ENCODE data around the gene KCTD7. TPM values are rescaled to one million over a fixed set of nuclear protein-coding genes. Genes with fewer than 3 reads are reported as not detected.
"Not testable (repeated sequence)": the region's sequence is repeated elsewhere in the genome, so short reads cannot be mapped to it uniquely, and the experiment has no call there.

KCTD7 gene
- polyA plus RNA-seq, 1 donor from 2014 or later: 79.4 TPM

DNA sequence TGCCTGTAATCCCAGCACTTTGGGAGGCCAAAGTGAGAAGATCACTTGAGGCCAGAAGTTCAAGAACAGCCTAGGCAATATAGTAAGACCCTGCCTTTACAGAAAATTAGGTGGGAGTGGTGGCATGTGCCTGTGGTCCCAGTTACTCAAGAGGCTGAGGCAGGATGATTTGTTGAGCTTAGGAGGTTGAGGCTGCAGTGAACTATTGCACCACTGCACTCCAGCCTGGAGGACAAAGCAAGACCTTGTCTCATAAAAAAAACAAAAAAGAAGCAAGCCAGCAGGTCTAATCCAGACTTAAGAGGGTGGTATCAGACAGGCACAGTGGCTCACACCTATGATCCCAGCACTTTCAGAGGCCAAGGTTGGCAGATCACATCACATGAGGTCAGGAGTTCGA is 24.5 kb upstream of the KCTD7 start:
- Histone ChIP-seq H4K20me1 (ENCODE audit: insufficient read depth) (no peaks in the 10 kb centered on the region), H3K79me2 (replicated peaks; ENCODE audit: insufficient read depth, low read length) (no peaks in the 10 kb centered on the region), H3K36me3 (ENCODE audit: insufficient read depth, low read length) (no peaks in the 10 kb centered on the region), H3K4me2 (ENCODE audit: low read length) (no peak overlapping the region), H3K9me2 (ENCODE audit: insufficient read depth, low read length) (no peaks in the 10 kb centered on the region), H3K4me3 (ENCODE audit: low read length) (no peak overlapping the region), H2AFZ (ENCODE audit: low read depth, low read length) (no peak overlapping the region), H3K27me3 (ENCODE audit: insufficient read depth, low read depth, low read length) (no peaks in the 10 kb centered on the region), H3K9me3 (ENCODE audit: low read length) (no peaks in the 10 kb centered on the region), H3K27ac (ENCODE audit: low read length) (no peak overlapping the region), H3K9ac (ENCODE audit: low read length) (no peak overlapping the region), H3F3A (ENCODE audit: insufficient read depth, low read length, poor library complexity, severe bottlenecking) (no peaks in the 10 kb centered on the region)
- no peak for TF ChIP-seq REST (IDR thresholded peaks at IDR 0.05; ENCODE audit: borderline replicate concordance)
- TF ChIP-seq MXI1 (conservative IDR thresholded peaks at IDR 0.05; ENCODE audit: poor library complexity, severe bottlenecking): no peak
- no peak for TF ChIP-seq EZH2 (IDR thresholded peaks at IDR 0.05; ENCODE audit: borderline replicate concordance, insufficient read depth, low read length, poor library complexity, severe bottlenecking)
- TF ChIP-seq TAF1 (IDR thresholded peaks at IDR 0.05; ENCODE audit: low read depth): no peak
- no peak for TF ChIP-seq POLR2AphosphoS5 (IDR thresholded peaks at IDR 0.05)
- TF ChIP-seq, protein P1, sequence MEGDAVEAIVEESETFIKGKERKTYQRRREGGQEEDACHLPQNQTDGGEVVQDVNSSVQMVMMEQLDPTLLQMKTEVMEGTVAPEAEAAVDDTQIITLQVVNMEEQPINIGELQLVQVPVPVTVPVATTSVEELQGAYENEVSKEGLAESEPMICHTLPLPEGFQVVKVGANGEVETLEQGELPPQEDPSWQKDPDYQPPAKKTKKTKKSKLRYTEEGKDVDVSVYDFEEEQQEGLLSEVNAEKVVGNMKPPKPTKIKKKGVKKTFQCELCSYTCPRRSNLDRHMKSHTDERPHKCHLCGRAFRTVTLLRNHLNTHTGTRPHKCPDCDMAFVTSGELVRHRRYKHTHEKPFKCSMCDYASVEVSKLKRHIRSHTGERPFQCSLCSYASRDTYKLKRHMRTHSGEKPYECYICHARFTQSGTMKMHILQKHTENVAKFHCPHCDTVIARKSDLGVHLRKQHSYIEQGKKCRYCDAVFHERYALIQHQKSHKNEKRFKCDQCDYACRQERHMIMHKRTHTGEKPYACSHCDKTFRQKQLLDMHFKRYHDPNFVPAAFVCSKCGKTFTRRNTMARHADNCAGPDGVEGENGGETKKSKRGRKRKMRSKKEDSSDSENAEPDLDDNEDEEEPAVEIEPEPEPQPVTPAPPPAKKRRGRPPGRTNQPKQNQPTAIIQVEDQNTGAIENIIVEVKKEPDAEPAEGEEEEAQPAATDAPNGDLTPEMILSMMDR (IDR thresholded peaks at IDR 0.05; ENCODE audit: poor library complexity, severe bottlenecking): no peak
- TF ChIP-seq EP300 (conservative IDR thresholded peaks at IDR 0.05; ENCODE audit: poor library complexity, severe bottlenecking): no peak
- no peak for TF ChIP-seq SMC3 (conservative IDR thresholded peaks at IDR 0.05; ENCODE audit: poor library complexity)
- no peak for TF ChIP-seq RAD21 (conservative IDR thresholded peaks at IDR 0.05)

- not testable (repeated sequence) for H3K9me3 ChIP-seq (ENCODE audit: low read length); H3K36me3 ChIP-seq (ENCODE audit: insufficient read depth, low read length); H2AFZ ChIP-seq (ENCODE audit: low read depth, low read length); H4K20me1 ChIP-seq (ENCODE audit: insufficient read depth); H3K4me2 ChIP-seq (ENCODE audit: low read length); H3K9me2 ChIP-seq (ENCODE audit: insufficient read depth, low read length); H3K27ac ChIP-seq (ENCODE audit: low read length); H3K79me2 ChIP-seq (replicated peaks; ENCODE audit: insufficient read depth, low read length); H3K4me3 ChIP-seq (ENCODE audit: low read length); H3F3A ChIP-seq (ENCODE audit: insufficient read depth, low read length, poor library complexity, severe bottlenecking); H3K27me3 ChIP-seq (ENCODE audit: insufficient read depth, low read depth, low read length); H3K9ac ChIP-seq (ENCODE audit: low read length)
These were observed 22.0 kb upstream of the KCTD7 start for GRCh38 chr7:66606540-66607291.
